Measurements from ENCODE around the gene STRIP2. TPM values are rescaled to one million over a fixed set of nuclear protein-coding genes. Genes with fewer than 3 reads are reported as not detected.

Gene STRIP2
- total RNA-seq, 2 experiments from 2014 or later, result 12.2 to 13.1 TPM

DNA sequence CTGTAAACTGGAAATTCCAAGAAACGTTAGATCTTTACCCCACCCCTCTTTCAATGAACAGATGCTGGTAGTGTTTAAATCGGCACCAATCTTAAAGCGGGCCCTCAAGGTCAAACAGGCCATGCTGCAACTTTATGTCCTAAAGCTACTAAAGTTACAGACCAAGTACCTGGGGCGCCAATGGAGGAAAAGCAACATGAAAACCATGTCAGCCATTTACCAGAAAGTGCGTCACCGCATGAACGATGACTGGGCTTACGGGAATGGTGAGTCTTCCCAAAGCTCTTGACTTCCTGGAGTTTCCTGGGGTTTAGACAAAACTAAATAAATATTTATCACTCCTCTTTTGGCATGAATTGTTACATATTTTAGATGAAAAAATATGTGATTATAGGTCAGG is 48.5 kb downstream of the STRIP2 start:
- no peak overlapping the region for H3K4me3 Mint-ChIP-seq
- ATAC-seq, result no peak
- H3K4me1 Mint-ChIP-seq (ENCODE audit: low read depth), result no peaks in the 10 kb centered on the region
- ChIA-PET POLR2A (no interaction called here), CTCF (interaction anchor here (0.8 to 2.4 kb wide), 5 partner anchors 13 to 115 kb away, joined by 3 to 5 read pairs (median 3); no protein-coding TSS in a partner anchor)
- peaks cover 5% of the 10 kb centered on the region for H3K36me3 Mint-ChIP-seq (ENCODE audit: low read depth)
- no peak overlapping the region for H3K27ac Mint-ChIP-seq
- intact Hi-C loops (cut with micrococcal nuclease), result no loop called here
- TF ChIP-seq, protein P1, sequence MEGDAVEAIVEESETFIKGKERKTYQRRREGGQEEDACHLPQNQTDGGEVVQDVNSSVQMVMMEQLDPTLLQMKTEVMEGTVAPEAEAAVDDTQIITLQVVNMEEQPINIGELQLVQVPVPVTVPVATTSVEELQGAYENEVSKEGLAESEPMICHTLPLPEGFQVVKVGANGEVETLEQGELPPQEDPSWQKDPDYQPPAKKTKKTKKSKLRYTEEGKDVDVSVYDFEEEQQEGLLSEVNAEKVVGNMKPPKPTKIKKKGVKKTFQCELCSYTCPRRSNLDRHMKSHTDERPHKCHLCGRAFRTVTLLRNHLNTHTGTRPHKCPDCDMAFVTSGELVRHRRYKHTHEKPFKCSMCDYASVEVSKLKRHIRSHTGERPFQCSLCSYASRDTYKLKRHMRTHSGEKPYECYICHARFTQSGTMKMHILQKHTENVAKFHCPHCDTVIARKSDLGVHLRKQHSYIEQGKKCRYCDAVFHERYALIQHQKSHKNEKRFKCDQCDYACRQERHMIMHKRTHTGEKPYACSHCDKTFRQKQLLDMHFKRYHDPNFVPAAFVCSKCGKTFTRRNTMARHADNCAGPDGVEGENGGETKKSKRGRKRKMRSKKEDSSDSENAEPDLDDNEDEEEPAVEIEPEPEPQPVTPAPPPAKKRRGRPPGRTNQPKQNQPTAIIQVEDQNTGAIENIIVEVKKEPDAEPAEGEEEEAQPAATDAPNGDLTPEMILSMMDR (IDR thresholded peaks at IDR 0.05), result no peak
- DNase-seq, result no peak
- no peaks in the 10 kb centered on the region for H3K27me3 Mint-ChIP-seq
- H3K9me3 Mint-ChIP-seq, result no peaks in the 10 kb centered on the region

DNA sequence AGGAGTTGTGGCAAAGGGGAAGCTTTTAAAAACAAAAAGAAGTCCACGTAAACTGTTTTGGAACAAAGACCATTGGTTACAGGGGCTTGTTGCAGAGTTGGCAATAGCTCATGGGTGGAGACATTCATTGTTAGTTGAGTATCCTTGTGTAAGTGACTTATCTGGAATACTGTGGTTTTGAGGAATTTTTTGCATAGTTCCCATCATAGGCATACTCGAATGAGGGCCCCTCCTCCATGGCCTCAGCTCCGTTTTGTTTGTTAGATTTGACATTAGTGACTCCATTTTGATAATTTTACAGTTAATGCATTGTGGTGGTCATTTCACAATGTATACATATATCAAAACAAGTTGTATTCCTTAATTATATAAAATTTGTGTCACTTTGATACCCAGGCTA is 55.3 kb downstream of the STRIP2 start:
- no peak overlapping the region for H3K4me3 Mint-ChIP-seq
- peaks cover 6% of the 10 kb centered on the region for H3K4me1 Mint-ChIP-seq (ENCODE audit: low read depth)
- CTCF ChIA-PET, result interaction anchor here (1.1 kb wide), 1 partner anchor 131 kb away, joined by 3 read pairs; no protein-coding TSS in a partner anchor
- POLR2A ChIA-PET, result no interaction called here
- ATAC-seq (no peak), DNase-seq (no peak)
- peaks cover 6% of the 10 kb centered on the region for H3K36me3 Mint-ChIP-seq (ENCODE audit: low read depth)
- H3K9me3 Mint-ChIP-seq, result no peaks in the 10 kb centered on the region
- peaks cover 2% of the 10 kb centered on the region for H3K27me3 Mint-ChIP-seq
- no peak overlapping the region for H3K27ac Mint-ChIP-seq
- intact Hi-C loops (cut with micrococcal nuclease), result no loop called here
- TF ChIP-seq, protein P1 (IDR thresholded peaks at IDR 0.05), result no peak

GRCh38 chr7:129492391-129492790 is 58.2 kb downstream of the STRIP2 start:
- POLR2A ChIA-PET, result no interaction called here
- H3K27me3 Mint-ChIP-seq, result peaks cover 2% of the 10 kb centered on the region
- TF ChIP-seq, protein P1 (IDR thresholded peaks at IDR 0.05), result no peak
- H3K36me3 Mint-ChIP-seq (ENCODE audit: low read depth), result peaks cover 3% of the 10 kb centered on the region
- no peaks in the 10 kb centered on the region for H3K9me3 Mint-ChIP-seq
- CTCF ChIA-PET, result interaction anchor here (1.2 kb wide), 1 partner anchor 20 kb away, joined by 5 read pairs; no protein-coding TSS in a partner anchor
- no peak overlapping the region for H3K4me3 Mint-ChIP-seq
- H3K4me1 Mint-ChIP-seq (ENCODE audit: low read depth), result peaks cover 14% of the 10 kb centered on the region
- ATAC-seq (no peak), DNase-seq (no peak)
- intact Hi-C loops (cut with micrococcal nuclease), result loop anchor here (10.0 kb wide), 1 partner anchor 122 kb away; the partner anchor contains the start of gene NRF1
- no peak overlapping the region for H3K27ac Mint-ChIP-seq

DNA sequence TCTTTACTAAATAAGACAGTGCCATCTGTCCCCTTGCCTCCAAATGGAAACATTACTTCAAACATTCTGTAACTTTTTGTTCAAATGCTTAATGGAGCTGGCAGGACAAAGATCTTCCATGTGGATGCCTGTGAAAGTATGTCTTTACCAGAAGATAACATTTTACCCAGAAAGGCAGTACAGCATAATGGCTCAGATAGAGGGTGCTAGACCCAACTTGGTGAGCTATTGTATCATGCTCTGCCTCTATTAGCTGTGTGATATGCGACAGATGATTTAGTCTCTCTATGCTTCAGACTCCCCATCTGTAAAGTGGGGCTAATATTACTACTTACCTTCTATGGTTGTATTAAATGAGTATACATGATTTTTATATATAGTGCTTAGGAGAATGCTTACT is 59.3 kb downstream of the STRIP2 start:
- ATAC-seq (no peak), DNase-seq (no peak)
- Mint-ChIP-seq H3K4me3 (no peak overlapping the region), H3K4me1 (ENCODE audit: low read depth) (peaks cover 14% of the 10 kb centered on the region), H3K36me3 (ENCODE audit: low read depth) (peaks cover 3% of the 10 kb centered on the region), H3K9me3 (no peaks in the 10 kb centered on the region), H3K27ac (no peak overlapping the region), H3K27me3 (peaks cover 2% of the 10 kb centered on the region)
- CTCF ChIA-PET, result interaction anchor here (0.9 to 1.1 kb wide), 2 partner anchors 126 to 144 kb away, joined by 3 to 7 read pairs; no protein-coding TSS in a partner anchor
- intact Hi-C loops (cut with micrococcal nuclease), result loop anchor here (10.0 kb wide), 1 partner anchor 121 kb away; the partner anchor contains the start of gene NRF1
- POLR2A ChIA-PET, result no interaction called here
- TF ChIP-seq, protein P1 (IDR thresholded peaks at IDR 0.05), result no peak

- ATAC-seq (peak; percentile 72), DNase-seq (peak; percentile 35)
- intact Hi-C loops (cut with micrococcal nuclease), result loop anchor here (10.0 kb wide), 1 partner anchor 121 kb away; the partner anchor contains the start of gene NRF1
- H3K27ac Mint-ChIP-seq, result no peak overlapping the region
- H3K36me3 Mint-ChIP-seq (ENCODE audit: low read depth), result no peaks in the 10 kb centered on the region
- peaks cover 14% of the 10 kb centered on the region for H3K4me1 Mint-ChIP-seq (ENCODE audit: low read depth)
- POLR2A ChIA-PET, result no interaction called here
- CTCF ChIA-PET, result interaction anchor here (0.9 to 1.1 kb wide), 2 partner anchors 127 to 144 kb away, joined by 3 to 7 read pairs; no protein-coding TSS in a partner anchor
- no peak overlapping the region for H3K4me3 Mint-ChIP-seq
- no peaks in the 10 kb centered on the region for H3K9me3 Mint-ChIP-seq
- H3K27me3 Mint-ChIP-seq, result peaks cover 2% of the 10 kb centered on the region
- TF ChIP-seq, protein P1 (IDR thresholded peaks at IDR 0.05), result no peak
Observed at GRCh38 chr7:129494041-129494440, 59.8 kb downstream of the STRIP2 start.

Data from activated CD8-positive, alpha-beta T cell treated with anti-CD3 and anti-CD28 coated beads for 36 hours (primary cell).